Endothelial cell of umbilical vein (primary cell): ENCODE data around the gene DNAH3. TPM values are rescaled to one million over a fixed set of nuclear protein-coding genes. Genes with fewer than 3 reads are reported as not detected.

ENCODE experiments used
- BruUV-seq: library from RNA; stranded (reverse); fragments of 400-500 nt; replicated peaks from 2 replicates; lab custom pipeline; 2021; lab: Mats Ljungman, UMichigan
- CTCF ChIA-PET: fragments of 300-600, 350-600 bp; sonication (Branson Sonifier 250); formaldehyde crosslinking; loops from one replicate; lab custom pipeline; 2021; ENCODE audit warnings: antibody characterized with exemption, inconsistent platforms; lab: Charles Lee
- POLR2A ChIA-PET: fragments of 300-600, 350-600 bp; sonication (Branson Sonifier 250); formaldehyde crosslinking; loops from one replicate; lab custom pipeline; 2021; ENCODE audit warnings: antibody characterized with exemption, inconsistent platforms; lab: Charles Lee
- DNase-seq: peaks from one replicate; pipeline ENCODE4 v3.0.0-alpha.2; 2011; ENCODE audit warnings: low read depth, low spot score
- FAIRE-seq: peaks from 2 replicates; lab custom pipeline; 2011; peaks lifted over from hg19 to GRCh38; lab: Jason Lieb, UNC
- H2AFZ ChIP-seq: 2 replicates; pipeline ENCODE4 v1.6.0; 2012; ENCODE audit warnings: low read depth, low read length, control low read depth, inconsistent platforms
- H3K27ac ChIP-seq: 2 replicates; pipeline ENCODE4 v1.5.1; 2011; ENCODE audit warnings: low read depth, mild to moderate bottlenecking, control low read depth, low read length, moderate library complexity; ENCODE audit not compliant: insufficient read depth
- H3K27me3 ChIP-seq, 2 experiments: 2 replicates each; pipeline versions ENCODE4 v1.6.0 to v1.6.1; 2011; ENCODE audit warnings: low read length in 2 of 2, mixed read lengths in 1 of 2; ENCODE audit not compliant: control insufficient read depth in 2 of 2, insufficient read depth in 2 of 2
- H3K36me3 ChIP-seq, 2 experiments: 2 replicates in 1 of 2; 3 replicates in 1 of 2; pipeline ENCODE4 v1.5.1; 2011; ENCODE audit warnings: low read length in 2 of 2, mild to moderate bottlenecking in 1 of 2, moderate library complexity in 1 of 2; ENCODE audit not compliant: control insufficient read depth in 2 of 2, insufficient read depth in 2 of 2; ENCODE audit errors: extremely low read depth in 1 of 2
- H3K4me1 ChIP-seq: 3 replicates; pipeline ENCODE4 v1.5.1; 2011; ENCODE audit warnings: mild to moderate bottlenecking, low read length; ENCODE audit not compliant: control insufficient read depth, insufficient read depth; ENCODE audit errors: extremely low read depth
- H3K4me2 ChIP-seq: 2 replicates; pipeline ENCODE4 v1.6.1; 2011; ENCODE audit warnings: low read length, control low read depth, mixed read lengths; ENCODE audit not compliant: insufficient read depth
- H3K4me3 ChIP-seq, 3 experiments: fragments of 200-600 bp in 1 of 3; sonication (generic), shearing (Covaris generic) in 1 of 3; replicated peaks in 1 of 3; 2 replicates each; pipeline ENCODE4 v1.5.1; 2011 to 2016; ENCODE audit warnings: control low read depth in 3 of 3, low read length in 3 of 3, mild to moderate bottlenecking in 2 of 3, inconsistent platforms in 1 of 3, low read depth in 1 of 3, moderate library complexity in 1 of 3; ENCODE audit not compliant: insufficient read depth in 1 of 3
- H3K79me2 ChIP-seq: 2 replicates; pipeline ENCODE4 v1.6.0; 2012; ENCODE audit warnings: low read length, inconsistent platforms; ENCODE audit not compliant: control insufficient read depth, insufficient read depth
- H3K9ac ChIP-seq: replicated peaks from 2 replicates; pipeline ENCODE3; 2011; ENCODE audit warnings: low read length, control low read depth; ENCODE audit not compliant: insufficient read depth; ENCODE audit errors: extremely low read depth
- H3K9me1 ChIP-seq: replicated peaks from 3 replicates; pipeline ENCODE4 v1.6.0; 2011; ENCODE audit warnings: mild to moderate bottlenecking, low read length; ENCODE audit not compliant: control insufficient read depth, insufficient read depth; ENCODE audit errors: extremely low read depth
- H3K9me3 ChIP-seq: replicated peaks from 2 replicates; pipeline ENCODE4 v1.5.1; 2012; ENCODE audit warnings: low read length, inconsistent platforms; ENCODE audit not compliant: control insufficient read depth, insufficient read depth
- H4K20me1 ChIP-seq: replicated peaks from 2 replicates; pipeline ENCODE3; 2011; ENCODE audit warnings: mild to moderate bottlenecking, low read length; ENCODE audit not compliant: control insufficient read depth, insufficient read depth; ENCODE audit errors: extremely low read depth
- EZH2 ChIP-seq: IDR thresholded peaks from 2 replicates; pipeline ENCODE4 v1.6.1; 2012; ENCODE audit warnings: borderline replicate concordance, low read depth, mild to moderate bottlenecking, moderate library complexity, low read length, inconsistent platforms; ENCODE audit not compliant: severe bottlenecking
- FOS ChIP-seq: IDR thresholded peaks from 2 replicates; pipeline ENCODE4 v1.6.1; 2011; ENCODE audit warnings: mild to moderate bottlenecking, low read length, moderate library complexity, borderline replicate concordance; ENCODE audit not compliant: insufficient read depth
- GATA2 ChIP-seq: IDR thresholded peaks from 2 replicates; pipeline ENCODE4 v1.7.0; 2011; ENCODE audit warnings: low read depth, mild to moderate bottlenecking, moderate library complexity, mixed read lengths, low read length; ENCODE audit not compliant: insufficient read length, insufficient read depth
- JUN ChIP-seq: IDR thresholded peaks from 2 replicates; pipeline ENCODE4 v1.6.1; 2011; ENCODE audit warnings: borderline replicate concordance, low read depth; ENCODE audit not compliant: insufficient read length, insufficient read depth
- MAX ChIP-seq: IDR thresholded peaks from 2 replicates; pipeline ENCODE4 v1.6.1; 2011; ENCODE audit not compliant: insufficient read depth, insufficient read length
- MYC ChIP-seq: IDR thresholded peaks from one replicate; pipeline ENCODE4 v1.6.1; 2011; ENCODE audit warnings: mild to moderate bottlenecking, low read depth, low read length
- POLR2A ChIP-seq: IDR thresholded peaks from 2 replicates; pipeline ENCODE4 v1.6.1; 2012; ENCODE audit warnings: low read depth, mild to moderate bottlenecking, control low read depth, low read length
- POLR2AphosphoS5 ChIP-seq: IDR thresholded peaks from 2 replicates; pipeline ENCODE4 v1.6.1; 2012; ENCODE audit warnings: low read depth, mild to moderate bottlenecking, control low read depth, low read length, moderate library complexity; ENCODE audit not compliant: insufficient read depth
- dilution Hi-C: fragments of 300-500 bp; cut with MboI; formaldehyde crosslinking; loops from one replicate; pipeline ENCODE4 v1.15.0; 2019; ENCODE audit warnings: low sequenced_read_pairs; ENCODE audit not compliant: extremely low pct_ligation_motif_present
- intact Hi-C: fragments of 100-400 bp; cut with micrococcal nuclease; formaldehyde crosslinking; loops from one replicate; pipeline ENCODE4 v1.10.0; 2022
- polyA plus RNA-seq, 4 experiments: library from polyadenylated mRNA; depleted of rRNA in 3 of 4; stranded (reverse) in 3 of 4; unstranded in 1 of 4; fragments of >200 nt; gene quantifications; 2 replicates each; pipeline versions ENCODE4 v1.2.1 to v1.2.3, GENCODE V29; 2011 to 2012; ENCODE audit warnings: missing spikeins in 1 of 4
- total RNA-seq: library from RNA; stranded (reverse); gene quantifications from 2 replicates; pipeline ENCODE4 v1.2.3, GENCODE V29; 2021
- TF ChIP-seq, protein P1 (sequence below), 2 donors: IDR thresholded peaks; 1 replicate in 1 of 2; 2 replicates in 1 of 2; pipeline ENCODE4 v1.5.1; 2011; ENCODE audit warnings: low read length in 2 of 2, mild to moderate bottlenecking in 2 of 2, moderate library complexity in 2 of 2, control low read depth in 1 of 2, inconsistent platforms in 1 of 2, low read depth in 1 of 2; ENCODE audit not compliant: insufficient read depth in 1 of 2; ENCODE audit errors: extremely low read depth in 1 of 2

DNAH3 gene
- total and polyA plus RNA-seq, 2 donors (not counting 3 experiments of a cell fraction or from before 2014, with no cell fraction given) = not detected

GRCh38 chr16:21088646-21089538, 61.8 kb downstream of the DNAH3 start:
- DNase-seq = no peak
- TF ChIP-seq MYC (no peak), GATA2 (no peak), POLR2A (no peak), MAX (no peak), FOS (no peak), JUN (no peak), EZH2 (no peak), POLR2AphosphoS5 (no peak)
- TF ChIP-seq, protein P1, sequence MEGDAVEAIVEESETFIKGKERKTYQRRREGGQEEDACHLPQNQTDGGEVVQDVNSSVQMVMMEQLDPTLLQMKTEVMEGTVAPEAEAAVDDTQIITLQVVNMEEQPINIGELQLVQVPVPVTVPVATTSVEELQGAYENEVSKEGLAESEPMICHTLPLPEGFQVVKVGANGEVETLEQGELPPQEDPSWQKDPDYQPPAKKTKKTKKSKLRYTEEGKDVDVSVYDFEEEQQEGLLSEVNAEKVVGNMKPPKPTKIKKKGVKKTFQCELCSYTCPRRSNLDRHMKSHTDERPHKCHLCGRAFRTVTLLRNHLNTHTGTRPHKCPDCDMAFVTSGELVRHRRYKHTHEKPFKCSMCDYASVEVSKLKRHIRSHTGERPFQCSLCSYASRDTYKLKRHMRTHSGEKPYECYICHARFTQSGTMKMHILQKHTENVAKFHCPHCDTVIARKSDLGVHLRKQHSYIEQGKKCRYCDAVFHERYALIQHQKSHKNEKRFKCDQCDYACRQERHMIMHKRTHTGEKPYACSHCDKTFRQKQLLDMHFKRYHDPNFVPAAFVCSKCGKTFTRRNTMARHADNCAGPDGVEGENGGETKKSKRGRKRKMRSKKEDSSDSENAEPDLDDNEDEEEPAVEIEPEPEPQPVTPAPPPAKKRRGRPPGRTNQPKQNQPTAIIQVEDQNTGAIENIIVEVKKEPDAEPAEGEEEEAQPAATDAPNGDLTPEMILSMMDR (IDR thresholded peaks at IDR 0.05; ENCODE audit: extremely low read depth in 1 of 2, insufficient read depth in 1 of 2, low read depth in 1 of 2, low read length in 2 of 2) = no peak
- Histone ChIP-seq H3K79me2 (no peaks in the 10 kb centered on the region), H2AFZ (no peak overlapping the region), H3K9me1 (no peaks in the 10 kb centered on the region), H3K27me3 (peaks cover 2 to 10% of the 10 kb centered on the region in 2 experiments), H3K9me3 (no peaks in the 10 kb centered on the region), H3K27ac (no peak overlapping the region), H3K4me2 (no peak overlapping the region), H3K4me1 (no peaks in the 10 kb centered on the region), H4K20me1 (no peaks in the 10 kb centered on the region), H3K9ac (no peak overlapping the region), H3K4me3 (no peak overlapping the region), H3K36me3 (no peaks in the 10 kb centered on the region)
- no peak for FAIRE-seq
- intact Hi-C loops (no loop called here), dilution Hi-C loops (no loop called here)
- CTCF ChIA-PET = no interaction called here
- no TSS peak for BruUV-seq
- POLR2A ChIA-PET = no interaction called here
